Naive thymus-derived CD8-positive, alpha-beta T cell (primary cell): ENCODE measurements around the gene TFDP1. TPM values are rescaled to one million over a fixed set of nuclear protein-coding genes. Genes with fewer than 3 reads are reported as not detected.
"Not testable (repeated sequence)": the region's sequence is repeated elsewhere in the genome, so short reads cannot be mapped to it uniquely, and the experiment has no call there.

ENCODE experiments used
- ATAC-seq, 2 donors: fragments of 150-1000 bp; cut with Tn5 transposase in 1 of 2; sonication (Bioruptor Pico), chemical (Tn5 transposase) in 1 of 2; 1 replicate in 1 of 2; 2 replicates in 1 of 2; pipeline ENCODE4 v1.10.0; 2021; ENCODE audit warnings: mild to moderate bottlenecking in 2 of 2, moderate library complexity in 2 of 2
- POLR2A ChIA-PET: fragments of 350-600 bp; sonication (Branson Sonifier 250); formaldehyde crosslinking; loops from one replicate; lab custom pipeline; 2021; ENCODE audit warnings: antibody characterized with exemption; lab: Charles Lee
- DNase-seq, 10 donors: peaks; one replicate each; pipeline versions ENCODE4 v3.0.0 to v3.0.0-alpha.2; 2020 to 2022
- H3K27ac Mint-ChIP-seq, 10 donors: one replicate each; pipeline ENCODE4 v1.8.0; 2020 to 2022; ENCODE audit warnings: mild to moderate bottlenecking in 10 of 10, mixed read lengths in 10 of 10, moderate library complexity in 4 of 10, inconsistent platforms in 1 of 10
- H3K27me3 Mint-ChIP-seq, 5 donors: one replicate each; pipeline ENCODE4 v1.8.0; 2021 to 2022; ENCODE audit warnings: mixed read lengths in 5 of 5
- H3K36me3 Mint-ChIP-seq, 3 donors: one replicate each; pipeline ENCODE4 v1.8.0; 2020 to 2022; ENCODE audit warnings: mixed read lengths in 3 of 3, mild to moderate bottlenecking in 2 of 3, inconsistent platforms in 1 of 3
- H3K4me1 Mint-ChIP-seq, 4 donors: one replicate each; pipeline ENCODE4 v1.8.0; 2021 to 2022; ENCODE audit warnings: mixed read lengths in 4 of 4
- H3K4me3 Mint-ChIP-seq, 10 donors: one replicate each; pipeline ENCODE4 v1.8.0; 2020 to 2022; ENCODE audit warnings: mild to moderate bottlenecking in 10 of 10, mixed read lengths in 10 of 10, moderate library complexity in 6 of 10, inconsistent platforms in 1 of 10
- H3K9me3 Mint-ChIP-seq, 9 donors: one replicate each; pipeline ENCODE4 v1.8.0; 2020 to 2022; ENCODE audit warnings: mixed read lengths in 9 of 9, mild to moderate bottlenecking in 3 of 9, inconsistent platforms in 1 of 9, moderate library complexity in 1 of 9
- polyA plus RNA-seq, 3 donors: library from polyadenylated mRNA; unstranded; fragments of 300-500 nt; fragmentation: Illumina TruSeq; gene quantifications; one replicate each; pipeline ENCODE4 v1.2.3, GENCODE V29; 2021
- total RNA-seq, 8 experiments: library from RNA in 2 of 8; stranded (reverse) in 2 of 8; gene quantifications; one replicate each; pipeline ENCODE4 v1.2.3 and lab custom pipeline; 2021 to 2026

TFDP1 gene
- total and polyA plus RNA-seq, 5 experiments from 2014 or later = 17.1 to 61.9 (median 50.1) TPM

GRCh38 chr13:113618455-113618854 is 33.9 kb downstream of the TFDP1 start:
- H3K9me3 Mint-ChIP-seq = no peaks in the 10 kb centered on the region
- ATAC-seq = no peak
- H3K36me3 Mint-ChIP-seq = peaks cover 0 to 6% (median 0%) of the 10 kb centered on the region in 3 donors
- H3K27me3 Mint-ChIP-seq = no peaks in the 10 kb centered on the region
- POLR2A ChIA-PET = no interaction called here
- H3K4me1 Mint-ChIP-seq = peaks cover 0 to 7% (median under 1%) of the 10 kb centered on the region in 4 donors
- no peak overlapping the region for H3K4me3 Mint-ChIP-seq
- H3K27ac Mint-ChIP-seq = peak overlapping the region in 2 of 10 donors; percentile 53 to 63
- DNase-seq = no peak

- ATAC-seq (no peak), DNase-seq (peak in 1 of 10 donors; percentile 30)
- peaks cover 0 to 10% (median 3%) of the 10 kb centered on the region in 4 donors for H3K4me1 Mint-ChIP-seq
- POLR2A ChIA-PET = no interaction called here
- no peaks in the 10 kb centered on the region for H3K9me3 Mint-ChIP-seq
- H3K36me3 Mint-ChIP-seq = peaks cover 0 to 16% (median 0%) of the 10 kb centered on the region in 3 donors
- H3K27me3 Mint-ChIP-seq = no peaks in the 10 kb centered on the region
- H3K4me3 Mint-ChIP-seq = no peak overlapping the region
- peak overlapping the region in 2 of 10 donors; percentile 18 to 75 for H3K27ac Mint-ChIP-seq
Measured at GRCh38 chr13:113620036-113620796, 35.7 kb downstream of the TFDP1 start.

DNA sequence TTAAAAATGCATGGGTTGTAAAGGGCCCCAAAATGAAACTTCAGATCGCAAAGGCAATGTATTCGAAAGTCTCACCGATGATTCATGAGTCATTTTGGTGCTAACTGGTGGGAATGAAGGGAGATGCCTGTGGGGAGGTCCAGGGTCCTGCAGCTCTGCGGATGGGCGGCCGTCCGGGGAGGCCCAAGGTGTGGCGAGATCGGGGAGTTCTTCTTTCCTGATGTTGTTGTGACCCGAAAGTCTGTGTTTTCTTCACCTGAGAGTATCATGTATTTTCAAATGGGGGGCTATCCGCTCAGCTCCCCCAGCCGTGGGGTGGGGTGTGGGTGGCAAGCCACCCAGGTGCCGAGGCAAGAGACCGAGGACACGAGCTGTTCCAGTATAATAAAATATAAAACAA is 36.5 kb downstream of the TFDP1 start:
- peak overlapping the region in 8 of 10 donors; percentile 23 to 77 (median 60) for H3K27ac Mint-ChIP-seq
- no peaks in the 10 kb centered on the region for H3K27me3 Mint-ChIP-seq
- ATAC-seq = no peak
- no peak overlapping the region for H3K4me3 Mint-ChIP-seq
- peak in 1 of 10 donors; percentile 3 for DNase-seq
- no peaks in the 10 kb centered on the region for H3K9me3 Mint-ChIP-seq
- peaks cover 0 to 10% (median 3%) of the 10 kb centered on the region in 4 donors for H3K4me1 Mint-ChIP-seq
- POLR2A ChIA-PET = no interaction called here
- H3K36me3 Mint-ChIP-seq = peaks cover 0 to 16% (median 0%) of the 10 kb centered on the region in 3 donors

GRCh38 chr13:113621498-113621897 is 36.9 kb downstream of the TFDP1 start:
- H3K9me3 Mint-ChIP-seq, H3K4me1 Mint-ChIP-seq, POLR2A ChIA-PET, ATAC-seq, H3K4me3 Mint-ChIP-seq, H3K27me3 Mint-ChIP-seq: not testable (repeated sequence)
- Mint-ChIP-seq H3K36me3 (peaks cover 0 to 15% (median 0%) of the 10 kb centered on the region in 3 donors), H3K27ac (peak overlapping the region in 3 of 10 donors; percentile 29 to 75 (median 44))
- peak in 1 of 10 donors; percentile 51 for DNase-seq

- POLR2A ChIA-PET, H3K9me3 Mint-ChIP-seq, H3K4me1 Mint-ChIP-seq, H3K27me3 Mint-ChIP-seq, H3K4me3 Mint-ChIP-seq, ATAC-seq: not testable (repeated sequence)
- Mint-ChIP-seq H3K27ac (peak overlapping the region in 7 of 10 donors; percentile 18 to 75 (median 61)), H3K36me3 (peaks cover 0 to 12% (median 4%) of the 10 kb centered on the region in 3 donors)
- peak in 1 of 10 donors; percentile 16 for DNase-seq
Measured at GRCh38 chr13:113621986-113622550, 37.5 kb downstream of the TFDP1 start.

GRCh38 chr13:113622791-113623490 is 38.4 kb downstream of the TFDP1 start:
- POLR2A ChIA-PET = no interaction called here
- peak overlapping the region in 1 of 10 donors; percentile 75 for H3K27ac Mint-ChIP-seq

DNA sequence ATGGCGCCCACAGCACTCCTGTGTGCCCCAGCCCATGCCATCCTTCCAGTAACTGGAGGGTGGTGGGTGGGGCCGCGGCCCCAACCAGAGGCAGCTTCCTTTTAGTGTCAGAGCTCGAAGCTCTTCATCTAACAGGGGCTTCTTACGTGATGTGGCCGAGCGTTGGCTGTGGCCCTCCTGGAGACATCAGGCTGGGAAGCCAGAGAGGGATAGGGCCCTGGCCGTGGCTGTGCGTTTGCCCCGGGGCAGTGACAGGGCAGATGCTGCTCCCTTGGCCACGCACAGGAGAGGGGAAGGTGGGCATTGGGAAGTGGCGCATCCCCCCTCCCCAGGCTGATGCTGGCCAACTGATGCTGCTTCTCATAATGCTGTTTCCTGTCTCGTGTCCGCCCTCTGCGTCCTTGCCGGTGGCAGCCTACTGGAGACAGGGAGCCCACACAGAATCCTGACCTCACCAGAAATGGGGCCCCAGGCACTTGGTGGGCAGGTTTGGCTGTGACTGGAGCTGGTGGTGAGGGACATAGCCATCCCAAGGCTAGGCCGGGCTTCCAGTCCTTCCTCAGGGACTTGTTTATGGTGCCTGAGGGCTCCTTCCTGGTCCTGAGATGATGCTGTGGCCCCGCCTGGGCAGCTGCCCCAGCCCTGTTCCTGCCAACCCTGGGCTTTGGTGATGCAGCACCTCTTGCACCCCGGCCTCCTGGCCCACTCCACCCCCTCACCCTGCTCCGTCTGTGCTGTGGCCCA is 39.1 kb downstream of the TFDP1 start:
- DNase-seq = peak in 1 of 10 donors; percentile 45
- Mint-ChIP-seq H3K27me3 (no peaks in the 10 kb centered on the region), H3K9me3 (peaks cover 0 to 2% (median 0%) of the 10 kb centered on the region in 9 donors), H3K4me1 (peaks cover 2 to 7% (median 4%) of the 10 kb centered on the region in 4 donors), H3K27ac (peak overlapping the region in 4 of 10 donors; percentile 38 to 85 (median 69)), H3K4me3 (no peak overlapping the region), H3K36me3 (peaks cover 0 to 19% (median 7%) of the 10 kb centered on the region in 3 donors)
- POLR2A ChIA-PET = no interaction called here
- no peak for ATAC-seq

More at GRCh38 chr13:113622791-113623490, 38.4 kb downstream of the TFDP1 start:
- H3K27me3 Mint-ChIP-seq = no peaks in the 10 kb centered on the region
- no peak overlapping the region for H3K4me3 Mint-ChIP-seq
- peaks cover 0 to 18% (median 4%) of the 10 kb centered on the region in 3 donors for H3K36me3 Mint-ChIP-seq
- peaks cover 0 to 5% (median 3%) of the 10 kb centered on the region in 4 donors for H3K4me1 Mint-ChIP-seq
- ATAC-seq (no peak), DNase-seq (peak in 1 of 10 donors; percentile 49)
- peaks cover 0 to under 1% (median 0%) of the 10 kb centered on the region in 9 donors for H3K9me3 Mint-ChIP-seq

- peak overlapping the region in 7 of 10 donors; percentile 11 to 85 (median 66) for H3K27ac Mint-ChIP-seq
Measured at GRCh38 chr13:113624235-113624587, 39.7 kb downstream of the TFDP1 start.

GRCh38 chr13:113624640-113625304 is 40.2 kb downstream of the TFDP1 start:
- H3K4me3 Mint-ChIP-seq, H3K27me3 Mint-ChIP-seq, ATAC-seq, POLR2A ChIA-PET, H3K9me3 Mint-ChIP-seq: not testable (repeated sequence)
- H3K36me3 Mint-ChIP-seq = peaks cover 0 to 19% (median 7%) of the 10 kb centered on the region in 3 donors
- DNase-seq = peak in 1 of 10 donors; percentile 4
- H3K27ac Mint-ChIP-seq = peak overlapping the region in 7 of 10 donors; percentile 11 to 81 (median 61)
- H3K4me1 Mint-ChIP-seq = peaks cover 0 to 12% (median 8%) of the 10 kb centered on the region in 4 donors

More at GRCh38 chr13:113624235-113624587, 39.7 kb downstream of the TFDP1 start:
- Mint-ChIP-seq H3K9me3 (peaks cover 0 to 2% (median 0%) of the 10 kb centered on the region in 9 donors), H3K4me3 (no peak overlapping the region), H3K4me1 (peaks cover 0 to 8% (median 7%) of the 10 kb centered on the region in 4 donors), H3K27me3 (no peaks in the 10 kb centered on the region), H3K36me3 (peaks cover 0 to 19% (median 7%) of the 10 kb centered on the region in 3 donors)
- POLR2A ChIA-PET = no interaction called here
- peak in 1 of 10 donors; percentile 23 for DNase-seq
- ATAC-seq = no peak

DNA sequence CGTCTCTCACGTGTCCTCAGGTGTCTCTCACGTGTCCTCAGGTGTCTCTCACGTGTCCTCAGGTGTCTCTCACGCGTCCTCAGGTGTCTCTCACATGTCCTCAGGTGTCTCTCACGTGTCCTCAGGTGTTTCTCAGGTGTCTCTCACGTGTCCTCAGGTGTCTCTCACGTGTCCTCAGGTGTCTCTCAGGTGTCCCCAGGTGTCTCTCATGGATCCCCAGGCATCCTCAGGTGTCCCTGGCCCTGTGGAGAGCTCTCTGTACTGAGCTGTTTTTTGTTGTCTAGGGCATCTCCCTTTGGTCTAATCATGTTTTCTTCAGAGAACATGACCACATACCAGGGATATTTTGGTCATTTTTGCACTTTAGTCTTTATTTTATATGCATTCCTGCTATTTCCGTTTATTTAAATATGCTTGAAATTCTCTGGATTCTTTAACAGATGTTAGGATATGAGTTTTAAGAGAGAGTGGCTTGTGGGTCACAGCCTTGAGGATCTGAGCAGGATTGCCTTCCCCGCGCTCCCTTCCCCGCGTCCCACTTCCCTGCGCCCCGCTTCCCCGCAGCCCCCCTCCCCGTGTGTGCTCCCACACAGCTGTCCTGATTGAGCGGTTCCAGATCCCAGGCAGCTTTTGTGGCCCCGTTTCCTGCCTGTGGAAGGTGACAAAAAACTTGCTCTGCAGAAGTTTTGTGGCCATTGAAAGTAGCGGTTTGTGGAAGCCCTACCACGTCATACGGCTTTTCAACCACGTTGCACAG is 41.6 kb downstream of the TFDP1 start:
- no peak for ATAC-seq

GRCh38 chr13:113627136-113627535 is 42.6 kb downstream of the TFDP1 start:
- Mint-ChIP-seq H3K27me3 (no peaks in the 10 kb centered on the region), H3K4me1 (peaks cover 0 to 26% (median 10%) of the 10 kb centered on the region in 4 donors), H3K36me3 (peaks cover 0 to 19% (median 18%) of the 10 kb centered on the region in 3 donors), H3K4me3 (no peak overlapping the region), H3K27ac (peak overlapping the region in 3 of 10 donors; percentile 31 to 35 (median 34)), H3K9me3 (peaks cover 0 to 2% (median 0%) of the 10 kb centered on the region in 9 donors)
- ATAC-seq (no peak), DNase-seq (peak in 1 of 10 donors; percentile 35)
- POLR2A ChIA-PET = no interaction called here

More for the DNA sequence above, 41.6 kb downstream of the TFDP1 start:
- peak overlapping the region in 5 of 10 donors; percentile 7 to 81 (median 35) for H3K27ac Mint-ChIP-seq
- peaks cover 0 to 18% (median 9%) of the 10 kb centered on the region in 4 donors for H3K4me1 Mint-ChIP-seq
- H3K27me3 Mint-ChIP-seq = no peaks in the 10 kb centered on the region
- no peak overlapping the region for H3K4me3 Mint-ChIP-seq
- POLR2A ChIA-PET = no interaction called here
- peaks cover 0 to 2% (median 0%) of the 10 kb centered on the region in 9 donors for H3K9me3 Mint-ChIP-seq
- peaks cover 0 to 19% (median 11%) of the 10 kb centered on the region in 3 donors for H3K36me3 Mint-ChIP-seq
- DNase-seq = peak in 1 of 10 donors; percentile 4
